ENCODE data around the gene SPTAN1.

DNA sequence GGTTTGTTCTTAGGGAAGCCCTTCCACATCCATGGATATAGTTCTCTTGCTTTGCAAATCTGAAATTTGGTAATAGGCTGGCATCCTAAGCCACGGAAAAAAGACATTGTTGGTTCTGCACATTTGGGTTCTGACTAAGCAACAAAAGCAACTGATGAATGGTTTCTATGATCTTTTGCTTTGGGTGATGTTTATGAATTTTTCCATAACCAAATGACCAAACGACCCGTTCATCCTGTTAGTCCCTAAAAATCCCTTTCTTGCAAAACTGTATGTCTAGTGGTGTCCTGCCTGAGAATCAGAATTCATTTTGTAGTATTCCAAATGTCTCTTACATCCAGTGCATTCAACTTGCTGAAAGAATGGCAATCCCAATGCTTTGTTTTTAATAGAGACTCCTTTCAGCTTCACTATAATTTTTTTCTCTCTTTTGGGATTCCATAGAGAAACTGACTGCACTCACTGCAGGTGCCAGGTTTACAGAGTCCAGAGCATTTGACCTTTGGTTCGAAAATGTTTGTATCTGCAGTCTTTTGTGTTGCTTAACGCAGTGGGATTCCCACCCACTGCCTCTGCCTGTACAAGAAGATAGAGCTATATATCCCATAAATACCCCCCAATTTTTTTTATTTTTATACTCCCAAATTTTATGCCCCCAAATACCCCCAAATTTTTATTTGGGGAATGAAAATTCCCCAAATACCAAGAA lies 4.7 kb downstream of the SPTAN1 start:
- no peak for TF ChIP-seq POLR2A (IDR thresholded peaks at IDR 0.05; ENCODE audit: low read length)
- TF ChIP-seq GATA1 (IDR thresholded peaks at IDR 0.05; ENCODE audit: low read depth, low read length), result no peak

All from erythroblast (primary cell).